Suppressor macrophage treated with lipopolysaccharide for 1 hour (primary cell): Measurements from ENCODE around the gene DNAJC11.
A peak's percentile ranks its signal among the peaks of the same experiment; 100 is the strongest.
"Not testable (repeated sequence)": the region's sequence is repeated elsewhere in the genome, so short reads cannot be mapped to it uniquely, and the experiment has no call there.

Source experiments
- DNase-seq, 3 donors: peaks; one replicate each; pipeline ENCODE4 v3.0.0-alpha.2; 2020 to 2022

The DNAJC11 gene

GRCh38 chr1:6622396-6623152 lies 79.0 kb downstream of the DNAJC11 start:
- DNase-seq, result no peak

- DNase-seq, result no peak
Measured at GRCh38 chr1:6621429-6622391, 79.9 kb downstream of the DNAJC11 start.

GRCh38 chr1:6619045-6619444 lies 82.6 kb downstream of the DNAJC11 start:
- no peak for DNase-seq

GRCh38 chr1:6614929-6615785 lies 86.5 kb downstream of the DNAJC11 start:
- DNase-seq, result peak in 1 of 3 donors; percentile 39

- peak; percentile 24 to 76 (median 53) for DNase-seq
Measured at GRCh38 chr1:6614019-6614928, 87.3 kb downstream of the DNAJC11 start.

GRCh38 chr1:6613361-6614018 lies 88.1 kb downstream of the DNAJC11 start, which contains the start of gene PHF13:
Gene PHF13, plus strand, starts transcription at chr1:6613731. Its CDS starts 336 bp downstream, at chr1:6614067.
- peak; percentile 99 to 100 (median 100) for DNase-seq

- peak; percentile 48 to 59 (median 53) for DNase-seq
Measured at GRCh38 chr1:6612641-6613360, 88.8 kb downstream of the DNAJC11 start.

- DNase-seq, result peak in 2 of 3 donors; percentile 42 to 49
Measured at GRCh38 chr1:6603915-6604558, 97.6 kb downstream of the DNAJC11 start.

- peak; percentile 68 to 77 (median 71) for DNase-seq
Measured at GRCh38 chr1:6603238-6603914, 98.2 kb downstream of the DNAJC11 start.

- DNase-seq, result peak; percentile 94 to 98 (median 97)
Measured at GRCh38 chr1:6602669-6603237, 98.9 kb downstream of the DNAJC11 start, which contains the start of gene KLHL21. Gene KLHL21, minus strand, starts transcription at chr1:6602869. Its CDS starts 52 bp downstream, at chr1:6602817.

- DNase-seq, result peak in 2 of 3 donors; percentile 37 to 53
Measured at GRCh38 chr1:6601923-6602668, 99.5 kb downstream of the DNAJC11 start.

GRCh38 chr1:6601049-6601922 lies 100.3 kb downstream of the DNAJC11 start:
- DNase-seq, result peak; percentile 93 to 97 (median 94)

- peak in 2 of 3 donors; percentile 18 to 27 for DNase-seq
Measured at GRCh38 chr1:6600410-6601048, 101.1 kb downstream of the DNAJC11 start.

GRCh38 chr1:6599991-6600390 lies 101.6 kb downstream of the DNAJC11 start:
- not testable (repeated sequence) for DNase-seq

GRCh38 chr1:6599141-6599975 lies 102.3 kb downstream of the DNAJC11 start:
- DNase-seq, result peak; percentile 56 to 63 (median 61)
